Smooth muscle cell of the brain vasculature (primary cell): ENCODE measurements around the gene CILP2.

Source experiments
- DNase-seq: peaks from one replicate; pipeline ENCODE4 v3.0.0-alpha.2; 2012; ENCODE audit warnings: low read depth, low spot score

Gene CILP2

GRCh38 chr19:19529783-19530422, 8.2 kb upstream of the CILP2 start:
- DNase-seq, result no peak

- no peak for DNase-seq
Measured at GRCh38 chr19:19530423-19530804, 7.7 kb upstream of the CILP2 start.

GRCh38 chr19:19530889-19531288, 7.2 kb upstream of the CILP2 start:
- no peak for DNase-seq

- DNase-seq, result peak; percentile 28
Measured at GRCh38 chr19:19531951-19532805, 5.9 kb upstream of the CILP2 start.

- DNase-seq, result no peak
Measured at GRCh38 chr19:19532806-19533701, 5.0 kb upstream of the CILP2 start.

GRCh38 chr19:19533841-19534240, 4.2 kb upstream of the CILP2 start:
- DNase-seq, result no peak

GRCh38 chr19:19534556-19535265, 3.4 kb upstream of the CILP2 start:
- no peak for DNase-seq

GRCh38 chr19:19535311-19536191, 2.5 kb upstream of the CILP2 start:
- no peak for DNase-seq

GRCh38 chr19:19537075-19538048, 703 bp upstream of the CILP2 start:
- no peak for DNase-seq

GRCh38 chr19:19538785-19539166, 711 bp downstream of the CILP2 start:
- DNase-seq, result no peak

GRCh38 chr19:19539698-19540063, 1.6 kb downstream of the CILP2 start:
- no peak for DNase-seq

GRCh38 chr19:19540064-19540714, 2.1 kb downstream of the CILP2 start:
- no peak for DNase-seq

GRCh38 chr19:19540715-19541515, 2.9 kb downstream of the CILP2 start:
- no peak for DNase-seq

- no peak for DNase-seq
Measured at GRCh38 chr19:19541616-19542015, 3.6 kb downstream of the CILP2 start.

- DNase-seq, result no peak
Measured at GRCh38 chr19:19542507-19542906, 4.4 kb downstream of the CILP2 start.

GRCh38 chr19:19543101-19543500, 5.0 kb downstream of the CILP2 start:
- no peak for DNase-seq

- no peak for DNase-seq
Measured at GRCh38 chr19:19543640-19544039, 5.6 kb downstream of the CILP2 start.
